Posterior cingulate gyrus (tissue), 11 donors: ENCODE results near the gene FAM184A.
"Not testable (repeated sequence)": the region's sequence is repeated elsewhere in the genome, so short reads cannot be mapped to it uniquely, and the experiment has no call there.

ENCODE experiments used
- DNase-seq, 10 donors: peaks; one replicate each; pipeline versions ENCODE4 v3.0.0 to v3.0.0-alpha.2; 2020 to 2021; ENCODE audit warnings: mixed read lengths in 3 of 10
- intact Hi-C: fragments of 100-400 bp; cut with DNase I; formaldehyde crosslinking; loops from one replicate; pipeline ENCODE4 v1.15.1; 2023

The FAM184A gene

DNA sequence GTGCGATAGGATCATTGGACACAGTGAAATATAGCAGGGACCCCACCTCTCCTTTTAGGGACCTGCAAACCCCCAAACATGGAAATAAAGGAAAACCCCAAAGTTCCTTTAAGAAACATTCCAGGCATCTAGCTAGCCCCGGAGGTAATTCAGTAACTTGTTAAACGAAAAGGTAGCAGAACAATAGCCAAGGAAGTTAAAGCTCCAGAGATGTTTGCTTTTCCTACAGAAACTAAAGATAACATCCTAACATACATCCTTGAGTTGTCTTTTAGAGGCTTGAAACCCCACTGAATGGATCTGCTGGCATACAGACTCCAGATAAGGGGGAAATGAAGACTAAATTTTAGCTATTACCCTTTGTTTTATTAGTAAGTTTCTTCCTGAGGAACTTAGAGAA, 51.0 kb downstream of the FAM184A start:
- DNase-seq, result no peak
- intact Hi-C loops, result no loop called here

DNA sequence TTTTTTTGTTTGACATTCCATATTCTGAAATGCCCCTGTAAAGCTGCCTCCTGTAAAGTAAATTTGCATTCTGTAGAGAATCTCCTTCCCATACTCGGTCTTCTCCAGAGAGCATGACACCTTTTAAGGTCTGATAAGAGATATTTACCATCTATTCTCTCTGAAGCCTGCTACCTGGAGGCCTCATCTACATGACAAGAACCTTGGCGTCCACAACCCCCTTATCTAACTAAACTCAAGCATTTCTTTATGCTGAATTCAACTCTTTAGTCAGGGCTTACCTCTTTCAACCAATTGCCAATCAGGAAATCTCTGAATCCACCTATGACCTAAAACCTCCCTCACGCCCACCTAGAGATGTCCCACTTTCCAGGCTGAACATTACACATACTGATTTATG, 51.6 kb downstream of the FAM184A start:
- intact Hi-C loops, result no loop called here
- DNase-seq, result no peak

DNA sequence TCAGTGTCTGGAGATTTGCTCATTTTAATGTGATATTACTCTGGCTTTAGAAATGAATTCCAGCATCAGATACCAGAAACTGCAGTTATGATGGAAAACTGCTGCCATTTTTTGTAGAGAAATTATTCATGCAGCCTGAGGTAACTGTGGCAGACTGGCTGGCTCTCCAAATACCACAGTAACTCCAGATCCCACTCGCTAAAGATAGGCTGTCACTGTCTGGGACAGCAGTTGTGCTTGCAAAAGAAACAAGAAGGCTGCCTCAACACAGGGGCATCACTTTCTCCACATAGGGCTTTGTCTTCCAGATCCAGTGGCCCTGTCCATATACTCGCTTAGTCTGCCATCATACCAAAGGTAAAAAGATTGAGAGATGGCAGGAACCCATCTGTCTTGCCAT, 52.7 kb downstream of the FAM184A start:
- DNase-seq, result no peak

DNA sequence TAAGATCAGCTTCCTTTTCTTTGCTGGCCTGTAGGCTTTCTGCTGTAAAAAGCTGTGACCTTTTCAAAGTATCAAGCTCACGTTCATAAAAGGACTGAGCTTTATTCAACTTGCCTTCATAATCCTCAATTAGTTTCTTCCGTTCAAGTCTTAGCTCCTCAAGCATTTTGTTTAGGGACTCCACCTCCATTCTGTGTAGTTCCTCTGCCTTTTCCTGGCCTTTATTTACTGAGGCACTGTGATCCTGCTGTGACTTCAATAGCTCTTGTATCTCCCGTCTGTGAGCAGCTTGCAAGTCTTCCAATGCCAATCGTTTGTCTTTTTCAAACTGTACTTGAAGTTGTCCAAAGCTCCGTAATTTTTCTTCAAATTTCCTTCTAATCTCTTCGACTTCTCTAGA, 54.4 kb downstream of the FAM184A start:
- intact Hi-C loops, result no loop called here
- DNase-seq, result no peak

More for the DNA sequence above, 52.7 kb downstream of the FAM184A start:
- intact Hi-C loops, result no loop called here

DNA sequence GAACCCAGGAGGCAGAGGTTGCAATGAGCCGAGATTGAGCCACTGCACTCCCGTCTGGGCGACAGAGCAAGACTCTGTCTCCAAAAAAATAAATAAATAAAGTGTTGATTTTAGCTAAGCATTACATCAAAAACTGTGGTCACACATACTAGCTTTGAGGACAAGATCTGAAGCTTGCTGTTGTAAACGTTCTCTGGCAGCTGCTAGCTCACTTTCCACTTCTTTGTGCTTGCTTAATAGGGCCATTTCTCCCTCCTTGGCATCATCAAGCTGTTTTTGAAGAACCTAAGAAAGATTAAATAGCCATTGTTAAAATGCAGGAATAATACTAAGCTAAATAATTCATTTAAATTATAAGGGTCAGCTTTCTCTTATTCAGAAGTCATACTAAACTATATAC, 55.7 kb downstream of the FAM184A start:
- DNase-seq, result no peak
- intact Hi-C loops, result no loop called here

DNA sequence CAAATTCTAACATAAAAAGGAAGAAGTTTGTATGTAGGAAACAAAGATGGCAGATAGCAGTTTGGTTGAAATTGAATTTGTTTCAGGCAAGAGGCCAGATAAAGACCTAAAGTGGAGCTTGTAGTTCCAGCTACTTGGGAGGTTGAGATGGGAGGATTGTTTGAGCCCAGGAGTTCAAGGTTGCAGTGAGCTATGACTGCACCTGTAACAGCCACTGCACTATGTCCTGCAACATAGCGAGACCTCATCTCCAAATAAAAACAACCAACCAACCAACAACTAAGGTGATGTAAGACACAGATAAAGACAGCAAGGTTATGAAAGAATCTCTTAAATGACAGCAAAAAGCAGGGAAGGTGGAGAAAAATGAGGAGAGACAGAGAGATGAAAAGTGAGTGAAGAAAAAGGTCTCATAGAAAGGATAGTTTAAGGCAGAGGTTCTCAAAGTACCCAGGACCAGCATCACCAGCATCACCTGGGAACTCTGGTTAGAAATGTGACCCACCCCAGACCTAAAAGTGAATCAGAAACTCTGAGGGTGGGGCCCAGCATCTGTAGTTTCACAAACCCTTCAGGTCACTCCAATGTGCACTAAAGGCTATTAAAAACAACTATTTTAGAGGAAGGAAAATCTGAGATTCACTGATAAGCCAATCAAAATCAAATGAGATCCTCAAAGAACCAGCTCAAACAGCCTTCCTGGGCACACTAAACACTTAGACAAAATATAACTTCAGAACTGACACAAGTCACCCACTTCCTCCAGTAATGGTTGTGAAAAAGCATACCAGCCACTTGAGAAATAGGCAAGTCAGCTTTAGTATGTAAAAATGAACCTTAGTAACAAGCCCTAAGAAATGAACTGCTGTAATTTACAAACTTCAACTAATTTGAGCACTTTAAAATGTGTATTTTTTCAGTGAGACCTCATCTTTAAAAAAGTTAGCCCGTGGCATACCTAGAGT, 57.6 kb downstream of the FAM184A start:
- DNase-seq, result no peak
- intact Hi-C loops, result no loop called here

DNA sequence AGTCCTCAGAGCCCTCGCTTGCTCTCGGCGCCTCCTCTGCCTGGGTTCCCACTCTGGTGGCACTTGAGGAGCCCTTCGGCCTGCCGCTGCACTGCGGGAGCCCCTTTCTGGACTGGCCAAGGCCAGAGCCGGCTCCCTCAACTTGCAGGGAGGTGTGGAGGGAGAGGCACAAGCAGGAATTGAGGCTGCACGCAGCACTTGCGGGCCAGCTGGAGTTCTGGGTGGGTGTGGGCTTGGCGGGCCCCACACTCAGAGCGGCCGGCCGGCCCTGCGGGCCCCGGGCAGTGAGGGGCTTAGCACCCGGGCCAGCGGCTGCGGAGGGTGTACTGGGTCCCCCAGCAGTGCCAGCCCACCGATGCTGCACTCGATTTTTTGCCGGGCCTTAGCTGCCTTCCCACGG, 63.3 kb downstream of the FAM184A start:
- intact Hi-C loops, result not testable (repeated sequence)
- peak in 1 of 10 donors; percentile 80 for DNase-seq

DNA sequence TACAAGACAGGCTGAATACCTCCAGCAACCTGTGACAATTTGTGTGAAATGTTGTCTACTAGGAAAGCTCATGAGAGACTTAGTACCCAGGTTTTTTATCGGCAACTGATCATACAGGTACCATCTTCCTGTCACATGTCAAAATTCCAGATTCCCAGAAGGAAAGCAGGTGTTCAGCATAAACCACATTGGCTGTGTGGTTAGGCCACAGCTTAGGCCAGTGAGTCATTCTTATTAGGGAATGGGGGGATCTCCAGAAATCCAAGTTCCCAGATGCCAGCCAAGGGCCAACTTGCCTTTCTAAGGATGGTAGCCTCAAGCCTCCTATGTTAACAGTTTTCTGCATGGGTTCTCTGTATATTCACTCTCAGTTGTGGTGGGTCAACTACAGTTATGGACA, 65.9 kb downstream of the FAM184A start:
- intact Hi-C loops, result no loop called here
- DNase-seq, result no peak

DNA sequence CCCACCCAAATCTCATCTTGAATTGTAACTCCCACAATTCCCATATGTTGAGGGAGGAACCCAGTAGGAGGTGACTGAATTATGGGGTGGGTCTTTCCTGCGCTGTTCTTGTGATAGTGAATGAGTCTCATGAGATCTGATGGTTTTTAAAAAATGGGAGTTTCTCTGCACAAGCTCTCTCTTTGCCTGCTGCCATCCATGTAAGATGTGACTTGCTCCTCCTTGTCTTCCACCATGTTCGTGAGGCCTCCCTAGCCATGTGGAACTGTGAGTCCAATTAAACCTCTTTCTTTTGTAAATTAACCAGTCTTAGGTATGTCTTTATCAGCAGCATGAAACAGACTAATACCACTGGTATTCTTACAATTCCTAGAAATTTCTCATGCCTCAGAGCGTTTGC, 69.2 kb downstream of the FAM184A start:
- intact Hi-C loops, DNase-seq: not testable (repeated sequence)

DNA sequence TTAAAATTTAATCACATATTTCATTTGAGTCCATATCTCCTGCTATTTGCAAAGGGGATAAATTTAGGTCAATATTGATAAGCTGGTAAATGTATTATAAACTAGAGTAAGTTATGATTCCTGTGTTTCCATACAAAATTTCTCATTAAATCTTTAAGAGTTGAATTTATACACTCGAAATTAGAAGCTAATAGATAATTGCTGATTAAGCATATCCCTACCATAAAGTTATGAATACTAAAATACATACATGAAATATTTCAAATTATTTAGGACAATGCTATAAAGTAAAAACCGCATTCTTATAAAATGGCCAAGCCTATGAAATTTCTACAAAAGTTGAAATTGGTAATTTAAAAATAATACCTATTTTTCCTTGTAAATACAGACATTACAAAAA, 71.5 kb downstream of the FAM184A start:
- DNase-seq, result no peak
- intact Hi-C loops, result no loop called here

DNA sequence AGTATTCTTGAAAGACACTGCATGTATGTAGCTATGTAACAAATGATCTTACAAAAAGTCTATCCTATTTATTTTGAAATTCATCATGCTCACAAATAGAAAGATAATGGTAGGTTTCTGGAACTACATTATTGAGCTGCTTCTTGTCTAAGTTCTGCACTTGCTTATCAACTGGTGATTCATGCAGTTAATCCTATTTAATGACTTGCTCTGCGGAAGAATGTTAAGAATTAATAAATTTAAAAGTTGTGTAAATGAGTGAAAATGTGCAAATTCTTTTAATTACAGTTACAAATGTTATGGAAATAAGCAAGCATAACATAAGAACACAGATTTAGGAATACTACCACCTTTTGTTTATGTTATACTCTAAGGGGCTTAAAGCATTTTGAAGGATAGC, 76.4 kb downstream of the FAM184A start:
- intact Hi-C loops, result no loop called here

DNA sequence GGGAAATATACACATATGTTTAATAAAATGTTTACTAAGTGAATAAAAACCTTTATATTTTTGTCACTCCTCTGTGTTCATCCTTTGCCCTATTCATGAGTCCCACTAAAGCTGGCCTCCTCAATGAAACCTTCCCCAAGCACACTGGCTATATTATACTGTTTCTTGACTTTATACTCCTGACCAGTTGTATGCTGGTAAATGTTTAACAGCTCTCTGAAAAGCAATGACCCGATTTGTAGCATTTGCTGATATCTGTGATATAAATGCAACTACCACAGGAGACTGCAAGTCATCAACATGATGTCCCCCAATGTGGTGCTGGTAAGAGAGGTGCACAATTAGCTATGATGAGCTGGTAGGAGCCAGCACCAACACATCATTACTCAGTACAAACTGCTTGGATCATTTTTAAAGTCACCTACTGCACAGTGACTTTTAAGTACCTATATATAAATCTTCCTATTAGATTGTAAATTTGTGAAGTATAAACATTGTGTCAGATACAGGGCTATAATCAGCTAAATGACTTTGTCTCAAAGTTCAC, 78.9 kb downstream of the FAM184A start:
- no peak for DNase-seq
- intact Hi-C loops, result no loop called here

More for the DNA sequence above, 76.4 kb downstream of the FAM184A start:
- no peak for DNase-seq

DNA sequence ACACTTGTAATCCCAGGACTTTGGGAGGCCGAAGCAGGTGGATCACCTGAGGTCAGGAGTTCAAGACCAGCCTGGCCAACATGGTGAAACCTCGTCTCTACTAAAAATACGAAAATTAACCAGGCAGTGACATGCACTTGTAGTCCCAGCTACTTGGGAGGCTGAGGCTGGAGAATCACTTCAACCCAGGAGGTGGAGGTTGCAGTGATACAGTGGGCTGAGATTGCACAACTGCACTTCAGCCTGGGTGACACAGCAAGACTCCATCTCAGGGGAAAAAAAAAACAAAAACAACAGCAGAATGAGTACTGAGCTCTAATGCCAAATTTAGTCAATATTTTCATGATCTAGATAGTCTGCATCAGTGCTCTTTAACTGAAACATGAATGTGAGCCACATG, 81.0 kb downstream of the FAM184A start:
- intact Hi-C loops, DNase-seq: not testable (repeated sequence)

DNA sequence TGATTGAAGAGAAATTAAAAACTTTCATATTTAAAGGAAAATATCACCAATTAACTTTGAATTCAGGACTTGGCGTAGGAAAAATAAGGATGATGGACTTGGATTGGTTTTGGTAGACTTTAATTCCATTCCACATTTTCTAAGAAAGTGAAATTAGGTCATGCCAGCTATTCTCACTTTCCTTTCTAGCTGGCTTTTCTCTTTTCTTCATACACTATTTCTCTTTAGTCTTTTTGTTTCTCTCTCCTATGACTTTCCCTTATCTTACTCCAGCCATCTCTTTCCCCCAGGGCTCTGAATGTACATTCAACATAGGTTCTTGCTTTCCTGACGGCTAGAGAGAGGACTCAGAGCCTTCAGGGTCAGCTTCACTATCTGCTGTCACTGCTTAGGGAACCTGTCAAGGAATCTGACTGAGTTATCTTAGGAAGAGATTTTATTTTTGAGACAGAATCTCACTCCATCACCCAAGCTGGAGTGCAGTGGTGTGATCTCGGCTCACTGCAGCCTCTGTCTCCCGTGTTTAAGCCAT, 82.1 kb downstream of the FAM184A start:
- intact Hi-C loops, result no loop called here
- DNase-seq, result no peak

DNA sequence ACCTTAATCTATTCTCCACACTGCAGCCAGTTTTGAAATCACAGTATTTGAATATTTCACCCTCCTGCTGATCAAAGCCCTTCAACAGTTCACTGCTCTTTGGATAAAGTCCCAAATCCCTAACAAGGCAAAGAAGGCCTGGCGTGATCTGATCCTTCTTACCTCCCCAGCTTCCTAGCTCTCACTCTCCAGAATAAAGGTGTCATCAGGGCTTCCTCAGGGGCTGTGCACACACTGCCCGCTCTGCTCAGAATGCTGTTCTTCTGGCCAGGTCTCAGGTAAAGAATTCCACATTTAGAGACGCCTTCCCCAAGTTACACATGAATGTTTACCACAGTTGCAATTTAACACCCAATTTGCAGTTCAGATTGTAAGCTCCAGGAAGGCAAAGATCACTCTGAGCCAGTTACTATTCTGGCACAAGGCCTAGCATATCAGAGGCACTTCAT, 84.6 kb downstream of the FAM184A start:
- no peak for DNase-seq
- intact Hi-C loops, result no loop called here

DNA sequence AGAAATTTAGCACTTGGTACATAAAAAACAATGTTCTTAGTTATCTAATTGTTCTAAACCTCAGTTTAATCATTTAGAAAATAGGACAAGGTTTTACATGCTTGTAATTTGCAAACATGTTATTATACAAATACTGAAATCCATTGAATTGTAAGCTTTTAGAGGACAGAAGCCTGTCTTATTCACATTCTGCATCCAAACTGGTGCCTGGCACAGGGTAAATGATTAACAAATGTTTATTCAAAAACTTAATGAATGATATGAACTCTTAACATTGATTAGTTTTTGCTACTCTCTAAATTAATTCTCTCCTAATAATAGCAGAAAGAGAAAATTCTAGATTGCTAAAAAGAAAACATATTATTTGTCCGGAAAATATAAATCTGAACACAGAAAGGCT, 85.1 kb downstream of the FAM184A start:
- intact Hi-C loops, result no loop called here
- DNase-seq, result no peak

DNA sequence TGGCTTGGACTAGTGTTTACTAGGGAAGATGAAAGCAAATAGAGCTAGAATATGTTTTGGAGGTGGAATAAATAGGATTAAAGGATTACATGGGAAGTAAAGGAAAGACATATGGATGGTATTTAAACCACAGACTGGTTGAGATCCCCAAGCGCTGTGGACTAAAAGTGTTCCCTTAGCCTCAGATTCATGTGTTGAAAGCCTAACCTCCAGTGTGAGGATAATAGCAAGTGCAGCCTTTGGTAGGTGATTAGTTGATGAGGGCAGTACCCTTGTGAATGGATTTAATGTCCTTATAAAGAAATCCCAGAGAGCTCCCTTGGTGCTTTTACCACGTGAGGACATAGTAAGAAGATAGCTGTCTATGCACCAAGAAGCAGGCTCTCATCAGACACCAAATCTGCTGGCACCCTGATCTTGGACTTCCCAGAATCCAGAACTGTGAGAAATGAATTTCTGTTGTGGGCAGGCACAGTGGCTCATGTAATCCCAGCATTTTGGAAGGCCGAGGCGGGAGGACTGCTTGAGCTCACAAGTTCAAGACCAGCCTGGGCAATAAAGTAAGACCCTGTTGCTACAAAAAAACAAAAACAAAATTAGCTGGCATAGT, 86.2 kb downstream of the FAM184A start:
- no peak for DNase-seq
- intact Hi-C loops, result no loop called here

DNA sequence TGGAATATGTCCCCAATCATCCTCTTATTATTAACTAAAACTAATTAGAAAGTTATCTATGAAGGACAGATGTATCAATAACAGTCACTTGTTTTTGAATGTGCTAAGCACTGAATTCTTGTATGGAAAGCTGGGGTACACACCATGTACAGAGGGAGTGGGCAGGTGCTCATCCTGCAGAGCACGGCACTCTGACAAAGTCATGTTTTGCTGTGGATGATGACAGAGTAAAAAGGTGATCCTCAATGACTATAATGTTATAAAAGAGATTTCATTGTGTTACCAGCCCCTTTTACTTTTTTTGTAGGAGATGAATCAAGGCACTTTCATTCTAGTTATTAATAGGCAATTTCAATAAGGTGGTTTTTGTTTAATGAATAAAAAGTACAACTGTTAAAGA, 92.2 kb downstream of the FAM184A start:
- DNase-seq, result no peak
- intact Hi-C loops, result no loop called here

DNA sequence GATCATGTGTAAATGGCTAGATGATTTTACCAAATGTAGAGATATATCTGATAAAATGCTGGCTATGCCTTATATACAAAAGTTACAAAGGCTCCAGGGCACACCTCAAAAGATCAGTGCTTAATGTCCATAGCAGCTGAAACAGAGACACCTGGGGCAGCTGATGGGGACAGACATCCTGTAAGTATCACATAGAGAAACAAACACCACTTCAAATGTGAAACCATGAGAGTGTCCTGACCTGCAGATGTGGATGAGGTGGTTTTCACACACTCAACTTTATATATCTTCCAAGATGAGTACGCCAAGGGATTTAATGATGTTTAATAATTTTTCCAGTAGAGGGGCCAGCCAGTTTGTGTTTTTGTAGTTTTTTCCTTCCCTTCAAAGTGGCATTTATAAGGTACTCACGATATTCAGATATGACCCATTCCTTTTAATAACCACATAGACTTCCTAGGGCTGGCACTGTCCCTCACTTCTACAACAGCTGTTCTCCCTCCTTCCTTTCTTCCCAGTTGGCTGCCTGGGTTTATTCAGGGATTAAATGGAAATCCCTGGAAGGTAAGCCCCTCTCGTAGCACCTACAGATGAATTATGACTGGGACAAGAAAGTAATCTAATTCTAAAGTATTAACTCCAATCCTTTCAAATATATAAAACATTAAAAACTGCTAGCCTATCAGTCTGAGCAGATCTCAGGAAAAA, 93.2 kb downstream of the FAM184A start:
- no peak for DNase-seq
- intact Hi-C loops, result no loop called here

DNA sequence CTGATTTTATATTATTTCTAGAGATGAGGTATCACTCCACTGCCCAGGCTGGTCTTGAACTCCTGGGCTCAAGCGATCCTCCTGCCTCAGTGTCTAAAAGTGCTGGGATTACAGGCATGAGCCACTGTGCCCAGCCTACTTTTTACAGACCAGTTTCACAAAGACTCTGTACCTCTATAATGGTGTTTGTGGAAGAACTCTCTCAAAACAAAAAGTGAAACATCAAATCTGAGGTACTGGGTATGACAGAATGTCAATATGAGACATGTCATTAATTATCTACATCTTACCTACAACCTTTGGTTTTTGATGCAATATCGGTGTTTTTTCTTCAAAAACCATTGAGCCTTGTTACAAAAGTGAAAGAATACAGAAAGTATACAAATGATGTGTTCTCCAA, 94.1 kb downstream of the FAM184A start:
- intact Hi-C loops, result no loop called here
- no peak for DNase-seq

DNA sequence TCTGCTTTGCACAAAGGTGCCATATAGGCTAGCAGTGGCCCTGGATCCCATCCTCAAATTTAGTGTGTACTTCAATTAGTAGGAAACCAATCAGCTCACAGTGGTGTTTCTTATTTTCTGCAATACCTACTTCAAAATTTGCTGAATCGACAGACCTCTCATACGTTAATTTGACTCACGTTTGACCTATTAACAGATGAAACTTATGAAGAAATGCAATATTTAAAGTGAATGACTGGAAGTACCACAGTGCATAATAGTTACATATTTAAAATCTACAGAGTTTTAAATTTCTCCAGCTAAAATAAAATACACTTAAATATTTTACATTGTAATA, 95.9 kb downstream of the FAM184A start:
- intact Hi-C loops, result no loop called here
- no peak for DNase-seq
